HG03175 (cell line): Measurements from ENCODE around the gene MRPS7.
"Not testable (repeated sequence)": the region's sequence is repeated elsewhere in the genome, so short reads cannot be mapped to it uniquely, and the experiment has no call there.

Experiments
- ATAC-seq: cut with Tn5 transposase; IDR thresholded peaks from one replicate; pipeline ENCODE4 v1.9.1; 2021; ENCODE audit warnings: mild to moderate bottlenecking, moderate library complexity; ENCODE audit not compliant: unreplicated experiment

MRPS7 gene

GRCh38 chr17:75242461-75243042 lies 19.1 kb upstream of the MRPS7 start:
- ATAC-seq, result no peak

DNA sequence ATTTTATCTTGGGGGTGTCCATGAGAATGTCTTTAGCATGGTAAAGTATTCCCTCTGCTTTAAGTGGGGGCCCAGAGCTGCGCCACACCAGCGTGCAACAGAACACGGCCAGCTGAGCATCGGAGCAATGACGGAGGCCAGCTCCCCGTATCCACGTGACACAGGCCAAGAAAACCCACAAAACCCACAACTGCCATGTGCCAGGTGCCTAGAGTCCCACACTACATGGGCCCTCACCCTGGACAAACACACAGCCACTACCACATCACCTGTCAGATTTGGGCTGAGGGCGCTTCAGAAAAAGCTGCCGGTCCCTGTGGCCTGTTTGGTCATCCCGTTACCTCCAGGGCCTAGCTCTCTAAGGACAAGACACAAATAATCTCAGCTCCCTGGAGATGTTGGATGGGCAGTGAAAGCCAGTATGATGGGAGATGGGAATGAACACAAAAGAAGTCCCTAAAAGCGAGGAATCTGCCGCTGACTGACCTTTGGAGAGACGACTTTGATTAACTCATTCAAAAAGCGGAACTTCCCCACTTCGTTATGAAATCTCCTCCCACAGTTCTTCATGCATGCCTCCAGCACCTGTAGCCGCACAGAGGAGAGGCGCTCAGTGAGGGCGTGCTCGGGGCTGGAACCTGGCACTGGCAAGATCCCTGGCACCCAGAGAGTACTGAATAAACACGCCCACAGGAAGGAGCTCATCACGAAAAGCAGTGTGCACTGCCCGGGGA lies 17.4 kb upstream of the MRPS7 start:
- ATAC-seq, result no peak

DNA sequence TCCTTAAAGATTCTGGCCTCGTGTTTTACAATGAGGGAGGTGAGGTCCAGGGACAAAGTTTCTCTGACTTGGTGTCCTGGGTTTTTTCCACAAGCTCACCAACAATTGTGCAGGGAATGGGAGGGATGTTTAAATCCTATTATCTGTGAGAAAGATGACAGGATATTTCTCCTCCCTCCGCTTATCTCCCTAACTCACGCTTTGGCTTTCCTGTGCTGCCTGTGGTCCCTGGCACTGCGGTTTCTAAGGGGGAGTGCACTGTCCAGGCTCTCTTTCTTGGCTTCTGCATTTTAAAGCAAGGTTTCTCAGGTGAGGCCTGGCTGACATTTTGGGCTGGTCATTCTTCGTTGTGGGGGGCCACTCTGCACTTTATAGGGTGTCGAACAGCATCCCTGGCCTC lies 16.7 kb upstream of the MRPS7 start:
- no peak for ATAC-seq

DNA sequence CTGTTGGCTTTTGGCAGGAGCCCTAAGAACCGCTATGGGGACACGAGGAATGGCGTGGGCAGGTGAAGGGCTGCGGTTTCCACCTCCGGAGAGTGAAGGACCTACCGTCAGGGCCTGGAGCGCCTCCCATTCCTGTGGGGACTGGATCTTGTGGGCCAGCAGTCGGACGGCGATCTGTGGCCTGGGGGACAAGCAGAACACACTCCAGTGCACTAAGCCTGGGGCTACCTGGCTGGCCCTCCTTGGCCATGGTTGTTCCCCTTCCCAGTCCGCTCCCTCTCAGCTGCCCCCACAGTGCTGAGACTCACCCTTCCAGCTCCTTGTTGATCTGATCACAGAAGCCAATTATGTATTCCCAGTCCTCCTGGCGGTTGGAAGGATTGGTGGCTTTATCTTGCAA lies 15.3 kb upstream of the MRPS7 start:
- no peak for ATAC-seq

- ATAC-seq, result no peak
Measured at GRCh38 chr17:75249564-75249963, 12.1 kb upstream of the MRPS7 start.

- ATAC-seq, result peak; percentile 86
Measured at GRCh38 chr17:75250009-75250471, 11.6 kb upstream of the MRPS7 start.

DNA sequence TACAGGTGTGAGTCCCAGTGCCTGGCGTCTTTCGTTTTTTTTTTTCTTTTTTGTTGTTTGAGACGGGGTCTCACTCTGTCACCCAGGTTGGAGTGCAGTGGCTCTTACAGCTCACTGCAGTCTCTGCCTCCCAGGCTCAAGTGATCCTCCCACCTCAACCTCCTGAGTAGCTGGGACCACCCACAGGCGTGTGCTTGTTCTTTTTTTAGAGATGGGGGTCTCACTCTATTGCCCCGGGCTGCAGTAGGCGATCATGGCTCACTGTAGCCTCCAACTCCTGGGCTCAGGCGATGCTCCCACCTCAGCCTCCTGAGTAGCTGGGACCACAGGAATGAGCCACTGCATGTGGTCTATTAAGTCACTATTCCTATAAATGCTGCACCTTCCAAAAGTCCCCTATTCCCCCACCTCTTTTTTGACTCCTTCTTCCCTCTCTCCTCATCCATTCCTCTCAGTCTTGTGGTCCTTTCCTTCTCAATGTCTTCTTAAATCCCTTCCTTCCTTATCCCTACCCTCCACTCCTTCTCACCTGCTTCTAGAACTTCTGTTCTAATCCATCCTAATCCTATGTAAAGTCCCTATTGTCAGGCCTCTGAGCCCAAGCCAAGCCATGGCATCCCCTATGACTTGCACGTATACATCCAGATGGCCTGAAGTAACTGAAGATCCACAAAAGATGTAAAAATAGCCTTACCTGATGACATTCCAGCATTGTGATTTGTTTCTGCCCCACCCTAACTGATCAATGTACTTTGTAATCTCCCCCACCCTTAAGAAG lies 9.5 kb upstream of the MRPS7 start:
- no peak for ATAC-seq

- ATAC-seq, result not testable (repeated sequence)
Measured at GRCh38 chr17:75255954-75256698, 5.6 kb upstream of the MRPS7 start.

- not testable (repeated sequence) for ATAC-seq
Measured at GRCh38 chr17:75257228-75257627, 4.5 kb upstream of the MRPS7 start.

GRCh38 chr17:75260641-75261335 lies 891 bp upstream of the MRPS7 start:
- ATAC-seq, result peak; percentile 17

DNA sequence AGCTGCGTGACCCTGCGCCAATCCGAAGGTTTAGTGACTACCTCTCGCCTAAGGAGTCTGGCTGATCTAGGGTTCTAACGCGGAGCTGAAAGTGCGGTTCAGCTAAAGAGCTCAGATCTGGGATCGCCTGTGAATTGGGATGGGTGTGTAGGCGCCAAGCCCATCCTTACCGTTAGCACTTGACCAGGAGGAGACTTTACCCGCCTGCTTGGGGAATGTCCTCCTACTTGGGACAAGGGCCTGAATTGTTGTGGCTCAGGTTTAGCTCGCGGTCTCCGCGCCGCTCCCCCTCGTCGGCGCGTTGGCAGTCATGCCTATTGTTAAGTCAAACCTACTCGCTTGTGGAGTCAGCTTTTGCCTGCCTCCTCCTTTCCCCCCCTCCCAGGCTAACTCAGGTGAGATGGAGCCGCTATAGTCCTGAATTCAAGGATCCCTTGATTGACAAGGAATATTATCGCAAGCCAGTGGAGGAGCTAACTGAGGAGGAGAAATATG lies 480 bp downstream of the MRPS7 start:
- ATAC-seq, result no peak

DNA sequence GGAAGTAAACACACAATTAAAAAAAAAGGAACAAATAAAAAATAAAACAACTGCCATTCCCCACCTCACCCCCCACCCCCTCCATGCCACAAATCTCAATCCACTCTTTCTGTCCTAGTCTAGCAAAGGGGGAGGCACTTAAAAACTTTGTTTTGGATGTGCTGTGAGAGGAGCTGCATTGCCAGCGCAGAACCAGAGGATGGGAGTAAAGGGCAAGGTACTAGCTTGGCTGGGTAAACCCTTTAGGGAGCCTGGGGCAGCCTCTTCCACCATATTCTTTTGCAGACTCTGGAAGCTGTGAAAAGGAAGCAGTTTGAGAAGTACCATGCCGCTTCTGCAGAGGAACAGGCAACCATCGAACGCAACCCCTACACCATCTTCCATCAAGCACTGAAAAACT lies 1.4 kb downstream of the MRPS7 start:
- no peak for ATAC-seq

DNA sequence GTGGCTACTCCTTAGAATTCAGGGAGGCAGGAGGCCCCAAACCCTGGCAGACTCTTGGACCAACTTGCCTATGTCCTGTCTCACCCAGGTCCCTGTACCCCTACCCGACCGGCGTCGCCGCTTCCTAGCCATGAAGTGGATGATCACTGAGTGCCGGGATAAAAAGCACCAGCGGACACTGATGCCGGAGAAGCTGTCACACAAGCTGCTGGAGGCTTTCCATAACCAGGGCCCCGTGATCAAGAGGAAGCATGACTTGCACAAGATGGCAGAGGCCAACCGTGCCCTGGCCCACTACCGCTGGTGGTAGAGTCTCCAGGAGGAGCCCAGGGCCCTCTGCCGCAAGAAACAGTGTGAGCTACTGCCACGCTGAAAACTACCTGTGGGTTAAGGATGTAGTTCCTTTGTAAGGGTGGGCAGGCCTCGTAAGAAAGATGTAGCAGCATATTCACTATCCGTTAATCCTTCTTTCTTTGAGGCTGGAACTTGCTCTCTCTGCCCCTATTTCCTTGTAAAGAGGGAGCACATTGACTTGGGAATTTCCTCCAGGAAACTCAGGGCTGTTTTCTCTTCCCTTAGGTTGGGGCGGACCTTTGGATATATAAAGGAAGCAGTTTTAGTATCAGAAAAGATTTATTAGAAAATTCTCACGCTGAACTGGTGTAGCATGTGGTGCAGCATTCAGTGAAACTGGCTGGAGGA lies 4.1 kb downstream of the MRPS7 start:
- ATAC-seq, result no peak

DNA sequence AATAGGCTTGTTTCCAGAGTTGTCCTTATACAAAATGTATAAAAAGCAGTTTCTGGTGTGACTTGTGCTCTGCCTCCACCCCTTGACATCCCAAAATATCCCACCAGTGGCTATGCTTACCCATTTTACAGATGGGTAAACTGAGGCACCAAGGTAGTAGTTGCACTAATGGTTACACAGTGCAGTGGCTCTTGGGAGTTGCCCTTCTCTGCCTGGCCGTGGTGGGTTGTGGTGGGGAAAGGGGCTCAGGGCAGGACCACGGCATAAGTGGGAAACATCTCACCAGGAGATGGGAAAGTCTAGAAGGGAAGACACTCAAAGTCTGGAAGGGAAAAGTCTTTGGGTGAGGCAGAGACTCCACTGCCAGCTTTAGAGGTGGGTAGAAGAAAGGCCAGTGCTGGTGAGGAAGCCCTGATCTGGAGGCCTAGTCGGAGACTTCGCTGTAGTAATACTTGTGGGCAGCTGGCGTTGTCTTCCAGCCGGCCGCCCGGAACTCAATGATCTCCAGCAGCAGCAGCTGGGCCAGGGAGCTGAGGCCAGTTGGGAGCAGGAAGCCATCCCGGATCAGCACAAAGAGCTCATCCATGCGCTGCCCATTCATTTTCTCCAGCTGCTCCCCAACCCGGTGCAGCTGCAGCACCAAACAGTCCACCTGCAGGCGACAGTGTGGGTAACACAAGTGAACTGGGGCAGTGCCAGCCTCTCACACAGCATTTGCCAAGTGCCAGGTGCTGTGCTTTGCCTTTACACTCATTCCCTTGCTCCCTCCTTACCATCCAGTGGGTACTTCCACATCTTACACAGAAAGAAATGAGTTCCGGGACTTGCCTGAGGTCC lies 4.9 kb downstream of the MRPS7 start:
- ATAC-seq, result no peak

GRCh38 chr17:75267153-75267410 lies 5.4 kb downstream of the MRPS7 start:
- no peak for ATAC-seq

DNA sequence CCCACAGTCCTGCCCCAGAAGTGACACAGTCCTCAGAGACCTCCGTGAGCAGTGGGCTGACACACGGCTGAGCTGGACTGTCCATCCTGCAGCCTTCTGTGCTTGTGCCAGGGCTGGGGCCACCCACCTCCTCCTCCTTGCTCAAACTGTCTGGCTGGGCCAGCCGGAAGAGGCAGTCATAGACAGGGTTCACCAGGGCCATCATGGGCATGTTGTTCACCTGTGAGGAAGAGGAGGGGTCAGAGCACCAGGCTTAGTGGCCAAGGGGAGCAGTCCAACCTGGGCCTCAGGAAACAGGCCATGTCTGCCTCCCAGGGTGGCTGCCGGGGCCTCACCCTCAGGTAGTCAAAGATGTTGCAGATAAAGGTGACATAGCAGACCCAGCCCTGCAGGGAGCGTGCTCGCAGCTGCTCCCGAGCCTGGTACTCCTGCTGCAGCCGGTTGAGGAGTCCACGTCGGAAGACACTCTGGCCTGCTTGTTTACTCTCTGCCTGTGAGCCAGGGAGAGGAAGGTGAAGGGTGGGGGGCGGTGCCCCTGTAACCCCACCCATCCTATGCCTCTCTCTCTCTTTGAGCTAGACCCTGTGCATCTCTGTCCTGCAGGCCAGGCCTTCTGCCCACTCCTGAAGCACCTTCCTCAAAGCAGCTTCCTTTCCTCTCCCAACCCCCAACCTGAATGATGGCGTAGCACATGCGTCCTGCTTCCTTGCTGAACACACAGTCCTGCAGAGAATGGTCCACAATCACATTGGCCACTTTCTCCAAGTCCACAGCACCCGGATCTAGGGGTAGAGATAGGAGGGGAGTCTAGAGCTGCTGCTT lies 5.9 kb downstream of the MRPS7 start:
- no peak for ATAC-seq

DNA sequence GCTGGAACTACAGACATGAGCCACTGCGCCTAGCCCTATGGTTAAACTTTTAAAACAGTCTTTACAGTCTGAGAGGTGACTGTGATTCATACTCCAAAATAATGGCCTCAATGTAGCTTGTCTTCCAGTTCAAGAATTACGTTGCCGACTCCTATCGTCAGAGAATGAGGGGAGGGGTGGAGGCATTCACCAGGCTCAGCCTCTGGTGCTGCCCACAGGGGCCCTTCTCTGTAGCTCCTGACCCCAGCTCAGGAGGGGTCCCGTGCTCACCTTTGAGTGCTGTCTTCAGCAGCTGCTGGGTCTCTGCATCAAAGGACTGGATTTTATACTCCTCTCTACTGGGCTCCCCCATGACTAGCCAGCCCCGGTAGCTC lies 8.2 kb downstream of the MRPS7 start:
- no peak for ATAC-seq

- ATAC-seq, result peak; percentile 46
Measured at GRCh38 chr17:75270218-75270965, 8.7 kb downstream of the MRPS7 start.
